CD4-positive, alpha-beta T cell treated with Interleukin-15 for 4 hours (primary cell): ENCODE results near the gene SORCS2.

Source experiments
- DNase-seq: peaks from one replicate; pipeline ENCODE4 v3.0.0-alpha.2; 2020; ENCODE audit warnings: low spot score

Gene SORCS2

DNA sequence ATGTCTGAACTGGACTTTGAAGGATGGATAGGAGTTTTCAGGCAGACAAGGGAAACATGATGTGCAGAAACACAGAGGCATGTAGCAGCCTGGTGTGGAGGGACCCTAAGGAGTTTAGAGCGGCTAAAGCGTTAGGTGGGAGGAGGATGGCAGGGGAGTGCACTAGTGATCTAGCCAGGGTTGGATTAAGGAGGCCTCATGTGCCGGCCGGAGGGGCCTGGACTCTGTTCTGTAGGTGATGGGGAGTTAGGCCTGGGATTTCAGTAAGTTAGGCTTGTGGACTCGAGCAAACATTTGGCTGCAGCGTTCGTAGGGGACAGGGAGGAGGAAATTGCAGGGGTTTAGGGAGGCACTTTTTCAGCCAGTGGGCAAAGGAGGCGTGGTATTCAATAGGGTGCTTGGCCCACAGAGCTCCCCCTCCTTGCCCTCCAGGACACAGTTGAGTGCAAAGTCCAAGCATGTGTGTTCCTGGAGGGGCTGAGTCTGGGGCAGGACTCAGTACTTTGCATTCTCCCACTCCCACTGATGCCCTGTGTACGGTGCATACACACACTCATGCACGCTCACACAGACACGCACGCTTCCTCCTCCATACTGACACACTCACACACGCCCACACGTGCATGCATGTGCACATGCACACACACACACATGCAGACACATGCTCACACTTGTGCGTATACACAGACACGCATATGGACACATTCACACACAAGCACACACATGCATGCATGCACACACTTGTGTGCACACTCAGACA is 223.8 kb downstream of the SORCS2 start:
- no peak for DNase-seq

DNA sequence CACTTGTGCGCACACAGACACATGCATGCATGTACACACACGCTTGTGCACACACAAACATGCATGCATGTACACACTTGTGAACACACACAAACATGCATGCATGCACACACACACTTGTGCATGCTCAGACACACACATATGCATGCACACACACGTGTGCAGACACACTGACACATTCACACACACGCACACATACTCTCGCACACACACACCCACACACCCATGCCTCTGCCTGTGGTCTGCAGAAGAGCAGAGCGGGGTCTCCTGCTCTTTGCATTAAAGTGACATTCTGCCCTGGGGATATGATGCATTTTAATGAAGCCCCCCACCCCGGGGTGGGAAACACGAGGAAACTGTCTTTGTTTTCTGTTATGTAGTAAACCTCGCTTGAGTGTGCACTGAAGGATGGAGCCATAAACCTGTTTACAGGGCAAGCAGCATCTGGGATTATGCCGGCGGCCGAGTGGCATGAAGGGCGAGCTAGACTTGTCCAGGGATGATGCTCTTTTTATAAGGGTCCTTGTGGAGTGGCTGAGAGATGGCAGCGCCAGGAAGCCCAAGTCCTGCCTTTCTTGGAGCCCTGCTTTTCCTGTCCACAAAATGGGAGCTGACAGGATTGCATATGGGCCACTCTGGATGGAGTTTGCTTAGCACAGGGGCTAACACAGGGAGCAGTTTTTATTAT is 224.6 kb downstream of the SORCS2 start:
- DNase-seq: no peak

- no peak for DNase-seq
These were observed 225.3 kb downstream of the SORCS2 start for GRCh38 chr4:7417639-7418038.

DNA sequence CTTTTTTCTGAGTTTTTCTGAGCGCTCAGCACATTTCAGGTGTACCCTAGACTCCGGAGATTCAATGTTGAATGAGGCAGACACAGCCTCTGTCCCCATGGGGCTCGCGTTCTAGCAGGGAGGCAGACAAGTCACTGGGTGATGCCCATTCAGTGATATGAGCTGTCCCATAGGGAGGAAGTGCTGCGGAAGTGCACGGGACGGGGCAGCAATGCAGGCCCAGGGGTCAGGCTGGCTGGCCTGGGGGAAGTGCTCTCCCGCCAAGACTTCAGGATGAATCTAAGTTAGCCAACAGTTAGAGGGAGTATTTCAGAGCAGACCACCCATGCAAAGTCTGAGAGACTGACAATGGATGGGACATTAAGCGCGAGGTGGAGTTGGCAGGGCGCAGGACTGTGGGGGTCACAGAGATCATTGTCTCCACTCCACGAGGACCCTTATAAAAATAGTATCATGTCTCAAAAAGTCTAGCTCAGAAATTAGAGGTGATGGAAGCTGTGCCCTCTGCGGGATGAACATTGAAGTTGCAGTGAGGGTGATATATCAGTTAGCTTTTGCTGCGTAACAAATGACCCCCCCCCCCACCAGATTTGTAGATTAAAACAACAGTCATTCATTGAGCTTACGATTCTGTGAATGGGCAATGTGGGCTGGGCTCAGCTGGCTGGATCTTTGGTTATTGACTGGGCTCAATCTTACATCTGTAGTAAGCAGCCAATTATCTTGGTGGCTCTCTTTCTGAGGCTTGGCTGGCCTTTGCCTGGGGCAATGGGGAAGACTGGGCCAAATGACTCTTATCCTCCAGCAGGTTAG is 226.0 kb downstream of the SORCS2 start:
- no peak for DNase-seq

- DNase-seq: no peak
These were observed 227.8 kb downstream of the SORCS2 start for GRCh38 chr4:7419961-7420660.

DNA sequence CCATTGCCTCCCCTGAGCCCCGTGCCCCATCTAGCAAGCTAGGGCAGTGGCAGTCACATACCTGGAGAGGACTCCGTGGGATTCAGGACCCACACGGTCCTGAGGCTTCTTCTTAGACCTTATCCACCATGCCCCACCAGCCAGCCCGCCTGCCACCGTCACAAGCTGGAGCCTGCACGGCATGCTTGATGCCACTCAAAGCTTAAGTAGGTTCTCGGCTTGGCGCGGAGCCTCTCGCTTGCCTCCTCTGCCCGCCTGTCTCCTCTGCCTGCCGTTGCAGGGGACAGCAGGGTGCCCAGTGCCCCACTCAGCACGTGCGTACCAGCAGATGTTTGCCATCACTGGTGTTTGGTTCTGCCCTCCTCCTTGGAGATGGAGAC is 228.3 kb downstream of the SORCS2 start:
- no peak for DNase-seq

DNA sequence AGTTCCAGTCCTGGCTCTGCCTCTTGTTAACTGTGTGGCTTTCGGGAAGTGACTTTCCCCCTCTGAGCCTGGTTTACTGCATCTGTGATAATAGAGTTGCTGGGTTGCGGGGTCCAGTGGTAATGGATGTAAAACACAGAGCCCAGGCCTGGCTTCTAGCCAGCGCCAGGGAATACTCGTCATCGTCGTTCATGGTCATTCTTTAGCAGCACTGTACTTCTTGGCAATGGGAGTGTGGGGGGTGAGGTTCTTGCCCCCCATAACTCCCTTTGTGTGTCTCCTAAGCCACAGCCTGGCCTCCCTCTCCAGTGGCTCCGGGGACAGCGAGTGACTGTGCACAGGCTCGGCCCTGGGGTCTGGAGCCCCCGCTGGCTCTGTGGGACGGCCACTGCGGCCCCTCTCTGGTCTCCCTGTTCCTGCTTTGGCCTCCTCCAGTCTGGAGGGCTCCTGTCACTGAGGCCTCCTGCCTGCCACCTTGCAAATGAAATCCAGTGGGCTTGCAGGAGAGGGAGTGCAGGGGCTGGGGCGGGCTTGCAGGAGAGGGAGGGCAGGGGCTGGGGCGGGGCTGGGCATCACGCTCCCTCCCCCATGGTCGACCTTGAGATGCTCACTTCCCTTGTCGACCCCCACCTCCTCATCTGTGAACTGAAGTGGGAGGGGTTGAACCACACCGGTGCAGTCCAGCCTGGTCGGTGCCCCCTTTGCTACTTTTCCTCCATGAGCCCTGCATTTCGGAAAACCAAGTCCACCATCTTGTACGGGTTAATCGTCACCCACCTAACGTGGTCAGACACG is 229.2 kb downstream of the SORCS2 start:
- no peak for DNase-seq

DNA sequence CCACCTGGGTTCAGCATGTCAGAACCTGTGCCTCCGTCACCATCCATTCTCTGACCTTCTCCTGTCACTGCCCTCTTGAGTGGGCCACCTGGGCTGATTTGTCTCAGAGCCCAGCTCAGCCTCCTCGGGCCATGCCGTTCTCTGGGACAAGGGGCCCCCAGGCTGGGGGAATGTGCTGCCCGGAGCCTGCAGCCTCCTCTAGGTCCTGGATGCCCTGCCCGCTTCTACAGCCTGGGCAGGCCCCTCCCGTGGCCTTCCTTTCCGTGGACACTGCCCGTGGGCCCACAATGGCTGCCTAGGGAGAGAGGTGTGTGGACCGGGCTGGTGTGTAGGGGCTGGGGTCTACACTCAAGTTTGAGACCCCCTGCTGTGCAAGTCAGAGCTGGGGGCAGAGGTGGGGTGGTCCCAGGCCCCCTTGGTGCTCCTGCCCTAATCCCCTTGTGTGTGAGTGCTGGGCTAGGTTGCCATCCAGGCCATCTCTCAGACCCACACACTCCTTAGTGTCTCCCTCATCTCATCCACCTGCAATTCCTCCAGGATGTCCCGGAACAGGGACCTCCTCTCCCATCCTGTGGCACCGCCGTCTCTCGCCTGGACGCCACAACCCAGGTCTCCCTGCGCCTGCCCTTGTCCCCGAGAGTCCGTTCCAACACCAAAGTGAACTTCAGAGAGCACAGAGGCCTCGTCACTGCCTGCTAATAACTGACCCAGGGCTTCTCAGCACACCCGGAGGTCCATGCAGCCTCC is 230.0 kb downstream of the SORCS2 start:
- DNase-seq: no peak

DNA sequence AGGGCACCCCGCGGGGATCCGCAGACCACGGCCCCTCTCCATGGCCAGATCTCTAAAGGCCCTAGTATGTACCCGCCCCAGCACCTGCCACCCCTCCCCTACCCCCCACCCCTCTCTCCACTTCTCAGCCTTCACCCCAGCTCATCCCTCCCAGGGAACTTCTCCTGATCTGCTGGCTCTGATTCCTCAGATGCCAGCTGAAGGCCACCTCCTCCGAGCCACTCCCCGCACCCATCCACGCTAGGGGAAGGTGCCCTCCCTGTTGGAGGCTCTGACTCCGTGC is 230.5 kb downstream of the SORCS2 start:
- DNase-seq: no peak

DNA sequence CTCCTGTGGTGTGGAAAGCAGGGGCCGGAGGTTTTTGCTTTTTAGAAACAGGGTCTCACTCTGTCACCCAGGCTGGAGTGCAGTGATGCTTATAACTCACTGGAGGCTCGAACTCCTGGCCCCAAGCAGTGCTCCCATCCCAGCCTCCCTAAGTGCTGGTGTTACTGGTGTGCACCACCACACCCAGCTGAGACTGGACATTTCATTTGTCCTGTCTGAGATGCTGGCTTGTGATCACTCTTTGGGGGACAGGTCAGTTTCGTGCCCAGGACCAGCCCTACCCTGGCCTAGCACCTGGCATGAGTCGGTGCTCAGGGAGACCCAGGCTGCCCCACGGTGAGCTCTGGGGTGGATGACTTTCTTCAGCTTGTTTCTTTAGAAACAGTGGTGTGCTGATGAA is 231.1 kb downstream of the SORCS2 start:
- DNase-seq: no peak

DNA sequence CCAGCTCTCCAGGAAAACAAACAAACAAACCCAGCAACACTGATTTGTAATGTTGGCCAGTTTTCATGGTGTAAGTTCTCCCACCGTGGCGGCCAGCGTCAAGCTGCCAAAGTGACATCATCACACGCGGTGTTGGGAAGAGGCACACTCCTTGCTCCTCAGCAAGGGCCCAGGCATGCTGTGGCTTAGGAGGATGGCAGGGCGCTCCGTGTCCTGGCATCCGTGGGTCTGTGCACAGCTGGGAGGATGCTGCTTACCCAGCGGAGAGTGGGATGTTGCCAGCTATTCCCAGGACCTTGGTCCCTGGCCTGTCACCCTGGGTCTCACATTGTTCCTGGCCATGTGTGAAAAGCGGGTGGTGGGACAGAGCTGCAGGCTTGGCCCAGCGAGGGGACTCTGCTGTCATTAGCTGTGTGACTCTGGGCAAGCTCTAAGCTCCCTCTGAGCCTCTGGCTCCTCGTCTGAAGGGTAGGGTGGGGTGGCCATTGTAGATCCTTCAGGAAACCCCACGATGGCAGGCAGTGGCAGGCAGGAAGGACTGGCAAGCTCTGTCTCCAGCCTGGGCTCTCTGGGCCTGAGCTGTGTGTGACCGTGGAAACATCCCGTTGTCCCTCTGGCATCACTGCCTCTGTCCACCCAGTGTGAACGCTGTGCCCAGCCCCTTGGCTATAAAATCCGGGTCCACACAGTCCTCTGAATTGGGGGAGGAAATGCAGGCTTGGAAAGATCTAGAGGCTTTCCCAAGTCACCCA is 231.6 kb downstream of the SORCS2 start:
- no peak for DNase-seq

- no peak for DNase-seq
These were observed 232.3 kb downstream of the SORCS2 start for GRCh38 chr4:7424553-7425111.

GRCh38 chr4:7425124-7425523 is 232.8 kb downstream of the SORCS2 start:
- no peak for DNase-seq

DNA sequence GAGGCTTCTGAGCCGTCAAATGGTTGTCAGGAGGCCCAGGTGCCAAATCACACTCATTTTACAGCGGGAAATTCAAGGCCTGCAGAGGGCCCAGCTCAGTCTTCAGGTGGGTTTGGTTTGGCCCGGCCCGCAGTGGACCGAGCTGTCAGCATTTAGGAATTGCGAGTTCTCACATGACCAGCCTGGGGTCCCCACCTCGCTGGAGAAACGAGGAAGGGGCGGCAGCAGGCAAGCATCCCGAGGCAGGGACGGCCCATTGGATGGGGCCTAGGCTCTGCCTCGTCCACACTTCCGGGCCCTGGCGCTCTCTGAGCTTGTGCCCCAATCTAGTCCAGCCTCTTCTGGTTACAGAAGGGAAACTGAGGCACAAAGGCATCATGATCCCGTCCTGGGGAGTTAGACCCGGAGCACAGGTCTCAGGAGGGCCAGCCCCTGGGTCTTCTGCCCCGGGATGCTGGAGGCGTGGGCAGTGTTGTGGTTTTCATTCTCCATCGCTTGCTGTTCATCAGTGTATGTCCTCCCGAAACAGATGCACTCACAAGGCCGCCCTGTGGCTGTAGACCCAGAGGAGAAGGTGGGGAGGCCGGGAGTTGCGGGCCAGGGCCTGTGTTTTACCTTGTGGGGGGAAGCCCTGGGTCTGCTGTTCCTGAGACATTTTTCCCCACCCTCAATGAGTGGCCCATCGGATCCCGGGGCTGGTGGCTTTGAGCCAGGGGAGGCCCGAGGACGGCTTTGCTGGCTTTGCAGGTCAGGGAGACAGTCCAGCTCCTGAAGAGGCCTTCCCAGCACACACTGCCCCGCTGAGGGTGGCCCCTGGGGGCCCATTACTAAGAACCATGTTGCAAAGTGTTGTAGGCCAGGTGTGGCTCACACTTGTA is 233.5 kb downstream of the SORCS2 start:
- no peak for DNase-seq

- no peak for DNase-seq
These were observed 234.3 kb downstream of the SORCS2 start for GRCh38 chr4:7426525-7427171.

DNA sequence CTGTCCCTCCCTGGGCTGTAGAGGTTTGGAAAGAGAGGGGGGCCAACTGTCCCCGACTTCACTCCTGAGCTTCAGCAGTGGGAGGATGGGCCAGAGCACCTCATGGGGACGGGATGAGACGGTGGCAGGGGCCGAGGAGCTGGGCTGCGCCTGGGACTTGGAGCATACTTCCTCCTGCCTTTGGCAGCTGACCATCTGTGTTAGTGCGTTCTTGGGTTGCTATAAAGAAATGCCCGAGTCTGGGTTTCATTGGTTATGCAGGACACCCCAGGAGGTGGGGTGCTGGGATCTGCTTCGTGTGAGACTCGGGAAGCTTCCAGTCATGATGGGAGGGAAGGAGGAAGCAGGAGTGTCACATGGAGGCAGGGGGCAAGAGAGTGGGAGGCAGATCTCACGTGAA is 235.0 kb downstream of the SORCS2 start:
- no peak for DNase-seq

DNA sequence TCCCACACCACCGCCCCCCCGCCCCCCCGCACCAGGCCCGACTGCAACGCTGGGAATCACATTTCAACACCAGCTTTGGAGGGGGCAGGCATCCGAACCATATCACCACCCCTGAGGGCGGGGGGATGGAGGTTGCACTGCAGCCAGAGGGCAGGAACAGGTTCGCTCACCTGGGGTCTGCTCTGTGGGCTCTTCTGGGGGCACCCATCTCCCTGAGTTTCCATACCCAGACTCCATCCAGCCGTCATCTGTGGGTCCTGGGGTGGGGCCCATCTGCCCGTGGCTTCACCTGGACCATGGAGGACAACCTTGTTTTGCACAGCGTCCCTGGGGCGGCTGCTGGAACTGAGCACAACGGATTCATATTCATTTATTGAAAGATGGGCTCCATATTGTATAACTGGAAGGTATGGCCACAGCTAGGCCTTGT is 235.5 kb downstream of the SORCS2 start:
- DNase-seq: no peak
